AG04450 (cell line): Measurements from ENCODE around the gene SPATA6L. TPM values are rescaled to one million over a fixed set of nuclear protein-coding genes. Genes with fewer than 3 reads are reported as not detected.

Source experiments
- CTCF ChIA-PET: fragments of 300-600, 350-600 bp; formaldehyde crosslinking; extraction: SDS; loops from one replicate; lab custom pipeline; 2022; ENCODE audit warnings: antibody characterized with exemption, inconsistent platforms; lab: Charles Lee
- POLR2A ChIA-PET: fragments of 350-600 bp; formaldehyde crosslinking; extraction: SDS; loops from one replicate; lab custom pipeline; 2021; ENCODE audit warnings: antibody characterized with exemption, inconsistent platforms; lab: Yijun Ruan, JAX
- DNase-seq: peaks from one replicate; pipeline ENCODE4 v3.0.0-alpha.2; 2011; ENCODE audit warnings: low read depth, low spot score
- H3K27ac ChIP-seq: one replicate; pipeline ENCODE4 v1.5.1; 2012; ENCODE audit warnings: low read depth, low read length, control low read depth
- H3K27me3 ChIP-seq: one replicate; pipeline ENCODE4 v1.6.0; 2012; ENCODE audit warnings: low read length; ENCODE audit not compliant: control insufficient read depth, insufficient read depth
- H3K4me3 ChIP-seq: 2 replicates; pipeline ENCODE4 v1.5.1; 2011; ENCODE audit warnings: mild to moderate bottlenecking, low read depth, low read length, control low read depth
- H3K9me3 ChIP-seq: 2 replicates; pipeline ENCODE4 v1.5.1; 2012; ENCODE audit warnings: low read length; ENCODE audit not compliant: control insufficient read depth, insufficient read depth
- CTCF ChIP-seq: IDR thresholded peaks from 2 replicates; pipeline ENCODE4 v1.5.1; 2011; ENCODE audit warnings: low read depth, low read length, control low read depth, inconsistent platforms
- polyA plus RNA-seq: library from polyadenylated mRNA; depleted of rRNA; stranded (reverse); fragments of >200 nt; gene quantifications from 2 replicates; pipeline ENCODE4 v1.2.3, GENCODE V29; 2011

Gene SPATA6L
- polyA plus RNA-seq, 1 experiment = 1.0 TPM

- TF ChIP-seq CTCF = no peak
- CTCF ChIA-PET = interaction anchor here (0.6 kb wide), 1 partner anchor 53 kb away, joined by 3 read pairs; no protein-coding TSS in a partner anchor
- H3K4me3 ChIP-seq = no peak overlapping the region
- H3K27me3 ChIP-seq = no peaks in the 10 kb centered on the region
- no peak overlapping the region for H3K27ac ChIP-seq
- POLR2A ChIA-PET = no interaction called here
- no peaks in the 10 kb centered on the region for H3K9me3 ChIP-seq
- no peak for DNase-seq
Measured at GRCh38 chr9:4706971-4707622, 40.8 kb upstream of the SPATA6L start.

DNA sequence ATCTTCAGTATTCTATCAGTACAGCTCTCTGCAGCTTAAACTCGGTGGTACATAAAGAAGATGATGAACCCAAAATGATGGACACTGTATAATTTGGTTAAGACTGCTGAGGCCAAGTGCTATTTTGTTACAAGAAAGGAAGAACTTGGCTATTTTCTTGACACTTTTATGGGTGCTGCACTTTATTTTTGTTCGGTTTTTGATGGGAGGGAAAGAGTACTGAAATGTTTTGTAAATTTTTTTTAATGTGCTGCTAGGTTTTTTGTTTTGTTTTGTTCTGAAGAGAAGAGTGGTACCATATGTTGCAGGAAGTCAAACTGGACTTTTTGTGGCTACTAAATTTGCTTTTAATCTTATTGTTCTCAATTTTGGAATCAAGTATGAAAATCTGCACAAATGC, 39.7 kb upstream of the SPATA6L start:
- DNase-seq = no peak
- TF ChIP-seq CTCF = no peak
- Histone ChIP-seq H3K4me3 (no peak overlapping the region), H3K27ac (no peak overlapping the region), H3K27me3 (no peaks in the 10 kb centered on the region), H3K9me3 (no peaks in the 10 kb centered on the region)
- CTCF ChIA-PET = interaction anchor here (0.6 kb wide), 1 partner anchor 11 kb away, joined by 3 read pairs; no protein-coding TSS in a partner anchor
- POLR2A ChIA-PET = no interaction called here

DNA sequence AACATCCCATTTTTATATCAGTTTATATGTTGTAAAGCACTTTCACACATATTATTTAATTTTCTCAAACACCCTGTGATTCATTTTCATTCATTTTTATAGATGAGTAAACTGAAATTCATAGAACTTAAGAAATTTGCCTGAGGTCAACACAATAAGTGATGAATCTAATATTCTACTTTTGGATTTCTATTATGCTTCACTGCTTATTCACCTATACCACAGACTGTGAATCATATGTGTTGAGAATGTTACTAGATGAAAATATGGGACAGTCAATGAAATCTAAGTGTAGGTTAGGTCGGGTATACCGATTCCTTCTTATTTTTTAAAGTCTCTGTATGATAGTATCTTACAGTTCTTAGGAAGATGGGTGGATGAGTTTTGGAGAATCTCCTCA, 37.8 kb upstream of the SPATA6L start:
- Histone ChIP-seq H3K4me3 (no peak overlapping the region), H3K27me3 (no peaks in the 10 kb centered on the region), H3K9me3 (no peaks in the 10 kb centered on the region), H3K27ac (no peak overlapping the region)
- POLR2A ChIA-PET = no interaction called here
- no peak for TF ChIP-seq CTCF
- no peak for DNase-seq
- CTCF ChIA-PET = interaction anchor here (1.0 kb wide), 1 partner anchor 12 kb away, joined by 4 read pairs; no protein-coding TSS in a partner anchor

- ChIA-PET CTCF (interaction anchor here (0.5 to 1.1 kb wide), 2 partner anchors 22 to 36 kb away, joined by 3 read pairs; partner anchors contain the start of gene CDC37L1), POLR2A (no interaction called here)
- H3K27me3 ChIP-seq = no peaks in the 10 kb centered on the region
- no peak for TF ChIP-seq CTCF
- H3K9me3 ChIP-seq = no peaks in the 10 kb centered on the region
- no peak for DNase-seq
- H3K27ac ChIP-seq = no peak overlapping the region
- no peak overlapping the region for H3K4me3 ChIP-seq
Measured at GRCh38 chr9:4701526-4701925, 35.2 kb upstream of the SPATA6L start.

DNA sequence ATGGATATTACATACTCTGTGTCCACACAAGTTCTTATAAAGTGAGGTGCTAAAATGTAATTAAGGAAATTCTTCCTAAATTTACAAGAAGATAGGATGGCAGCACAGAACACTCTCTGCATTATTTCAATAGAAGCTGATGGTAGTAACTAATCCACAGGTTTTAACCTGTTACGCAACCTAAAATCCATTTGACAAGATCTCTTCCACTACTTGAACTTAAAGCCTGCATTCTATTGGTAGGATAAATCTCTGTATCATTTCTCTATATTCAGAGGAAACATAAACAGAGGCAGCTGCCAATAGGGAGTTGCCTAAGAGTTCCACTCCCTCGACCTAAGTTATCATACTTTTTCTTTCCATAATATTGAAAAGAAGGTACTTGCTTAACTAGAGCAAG, 34.7 kb upstream of the SPATA6L start:
- no peak overlapping the region for H3K27ac ChIP-seq
- H3K9me3 ChIP-seq = no peaks in the 10 kb centered on the region
- DNase-seq = no peak
- POLR2A ChIA-PET = no interaction called here
- H3K4me3 ChIP-seq = no peak overlapping the region
- no peaks in the 10 kb centered on the region for H3K27me3 ChIP-seq
- no peak for TF ChIP-seq CTCF
- CTCF ChIA-PET = interaction anchor here (0.5 kb wide), 1 partner anchor 22 kb away, joined by 3 read pairs; the partner anchor contains the start of gene CDC37L1
